GM12801 (cell line): ENCODE measurements around the gene ABCC12.

ENCODE experiments used
- CTCF ChIP-seq: IDR thresholded peaks from one replicate; pipeline ENCODE4 v1.5.1; 2011; ENCODE audit warnings: control low read depth; ENCODE audit not compliant: insufficient read length; ENCODE audit errors: extremely low read depth

The ABCC12 gene

GRCh38 chr16:48136547-48137360 lies 19.0 kb downstream of the ABCC12 start:
- no peak for TF ChIP-seq CTCF

- TF ChIP-seq CTCF = no peak
Observed at GRCh38 chr16:48133455-48134211, 22.2 kb downstream of the ABCC12 start.

- TF ChIP-seq CTCF = no peak
Observed at GRCh38 chr16:48132696-48133095, 23.1 kb downstream of the ABCC12 start.

- TF ChIP-seq CTCF = no peak
Observed at GRCh38 chr16:48131201-48131935, 24.4 kb downstream of the ABCC12 start.

DNA sequence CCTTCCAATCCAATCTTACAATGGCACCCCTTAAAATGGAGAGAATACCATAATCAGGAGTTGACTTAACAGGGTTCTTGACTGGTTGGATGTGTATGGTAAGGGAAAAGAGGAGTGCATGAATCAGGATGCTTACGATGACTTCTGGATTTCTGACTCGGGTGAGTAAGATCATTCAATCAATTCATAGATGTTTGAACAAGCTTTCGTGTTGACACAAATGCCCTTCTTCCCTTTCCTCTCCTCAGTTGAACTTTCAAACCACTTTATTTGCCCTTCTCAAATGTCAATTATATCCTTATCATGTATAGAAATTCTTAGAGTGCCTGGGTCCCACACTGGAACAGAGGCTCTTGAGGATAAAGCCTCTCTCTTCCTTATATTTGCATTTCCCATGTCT lies 25.9 kb downstream of the ABCC12 start:
- TF ChIP-seq CTCF = no peak

GRCh38 chr16:48128769-48129168 lies 27.0 kb downstream of the ABCC12 start:
- no peak for TF ChIP-seq CTCF
